K562 (cell line): ENCODE results near the gene NYAP1. TPM values are rescaled to one million over a fixed set of nuclear protein-coding genes. Genes with fewer than 3 reads are reported as not detected.

Experiments used
- ATAC-seq: fragments of 200-7000 bp; cut with Tn5 transposase; 3 replicates; pipeline ENCODE4 v1.9.1; 2020; ENCODE audit warnings: moderate library complexity
- BruUV-seq: library from RNA; stranded (reverse); fragments of 400-500 nt; replicated peaks from 2 replicates; lab custom pipeline; 2021; lab: Mats Ljungman, UMichigan
- CTCF ChIA-PET: fragments of 300-600 bp; formaldehyde crosslinking; extraction: SDS; loops from one replicate; lab custom pipeline; 2021; ENCODE audit warnings: low intra/inter-chr PET ratio; lab: Yijun Ruan, JAX
- POLR2A ChIA-PET: fragments of 300-600, 350-650 bp; sonication (Branson Sonifier 250); formaldehyde crosslinking; extraction: SDS; loops from one replicate; lab custom pipeline; 2021; ENCODE audit warnings: antibody characterized with exemption, inconsistent platforms; lab: Yijun Ruan, JAX
- DNase-seq, 4 experiments: peaks; one replicate each; pipeline versions ENCODE4 v3.0.0 to v3.0.0-alpha.2; 2011 to 2018; ENCODE audit warnings: low spot score in 3 of 4, mixed read lengths in 3 of 4; ENCODE audit errors: extremely low read depth in 1 of 4
- FAIRE-seq: peaks from 2 replicates; lab custom pipeline; 2011; peaks lifted over from hg19 to GRCh38; lab: Jason Lieb, UNC
- H2AFZ ChIP-seq: 2 replicates; pipeline ENCODE4 v1.6.0; 2011; ENCODE audit warnings: low read depth, low read length, control low read depth, inconsistent platforms
- H3K27ac ChIP-seq: fragments of 200-600 bp; 3 replicates; pipeline ENCODE4 v1.8.0; 2011; ENCODE audit warnings: low read depth, mild to moderate bottlenecking, control low read depth, inconsistent platforms, low read length, moderate library complexity, mixed read lengths; ENCODE audit errors: extremely low read depth
- H3K27me3 ChIP-seq, 2 experiments: fragments of 300-600 bp in 1 of 2; 2 replicates in 1 of 2; 3 replicates in 1 of 2; pipeline versions ENCODE4 v1.6.0 to v1.8.0; 2011; ENCODE audit warnings: inconsistent platforms in 2 of 2, low read length in 2 of 2, mild to moderate bottlenecking in 1 of 2, mixed read lengths in 1 of 2, moderate library complexity in 1 of 2; ENCODE audit not compliant: control insufficient read depth in 2 of 2, insufficient read depth in 2 of 2
- H3K36me3 ChIP-seq: fragments of 300-600 bp; 3 replicates; pipeline ENCODE4 v1.8.0; 2011; ENCODE audit warnings: mild to moderate bottlenecking, low read length, inconsistent platforms; ENCODE audit not compliant: control insufficient read depth, insufficient read depth
- H3K4me1 ChIP-seq, 2 experiments: fragments of 200-600 bp in 1 of 2; replicated peaks in 1 of 2; 2 replicates in 1 of 2; 3 replicates in 1 of 2; pipeline versions ENCODE4 v1.5.1 to v1.8.0; 2011; ENCODE audit warnings: inconsistent platforms in 2 of 2, low read length in 2 of 2, mild to moderate bottlenecking in 1 of 2, mixed read lengths in 1 of 2, moderate library complexity in 1 of 2; ENCODE audit not compliant: control insufficient read depth in 2 of 2, insufficient read depth in 2 of 2
- H3K4me2 ChIP-seq: 2 replicates; pipeline ENCODE4 v1.6.1; 2011; ENCODE audit warnings: low read length, control low read depth, inconsistent platforms, mixed read lengths; ENCODE audit not compliant: insufficient read depth
- H3K4me3 ChIP-seq: fragments of 200-600 bp; sonication (generic), shearing (Covaris generic); 2 replicates; pipeline ENCODE4 v1.5.1; 2016; ENCODE audit warnings: control low read depth, inconsistent platforms
- H3K79me2 ChIP-seq: fragments of 200-600 bp; 3 replicates; pipeline ENCODE4 v1.8.0; 2011; ENCODE audit warnings: low read length, inconsistent platforms; ENCODE audit not compliant: control insufficient read depth, insufficient read depth
- H3K9ac ChIP-seq, 2 experiments: 2 replicates each; pipeline versions ENCODE4 v1.6.0 to v1.6.1; 2011; ENCODE audit warnings: low read depth in 2 of 2, low read length in 2 of 2, control low read depth in 1 of 2, inconsistent platforms in 1 of 2, mild to moderate bottlenecking in 1 of 2, mixed read lengths in 1 of 2; ENCODE audit not compliant: insufficient read depth in 1 of 2
- H3K9me1 ChIP-seq: one replicate; pipeline ENCODE4 v1.6.0; 2011; ENCODE audit warnings: inconsistent platforms, mild to moderate bottlenecking, low read length, moderate library complexity; ENCODE audit not compliant: control insufficient read depth, insufficient read depth
- H3K9me3 ChIP-seq: replicated peaks from 2 replicates; pipeline ENCODE4 v1.5.1; 2011; ENCODE audit warnings: low read depth, low read length, inconsistent platforms; ENCODE audit not compliant: control insufficient read depth, insufficient read depth
- H4K20me1 ChIP-seq: replicated peaks from 2 replicates; pipeline ENCODE4 v1.6.1; 2011; ENCODE audit warnings: low read length, inconsistent platforms, mixed read lengths; ENCODE audit not compliant: control insufficient read depth, insufficient read depth
- ATF6 ChIP-seq: sonication (generic); formaldehyde crosslinking; IDR thresholded peaks from 2 replicates; pipeline ENCODE4 v1.4.0; 2020; ENCODE audit warnings: mild to moderate bottlenecking, missing genetic modification reagents
- CXXC5 ChIP-seq: fragments of 250-450 bp; sonication (Bioruptor Pico); IDR thresholded peaks from 2 replicates; pipeline ENCODE4 v1.8.0; 2022; ENCODE audit warnings: inconsistent platforms, mild to moderate bottlenecking, moderate library complexity
- FOSL1 ChIP-seq: fragments of 200-800 bp; sonication (Bioruptor generic); conservative IDR thresholded peaks from 2 replicates; pipeline ENCODE4 v1.6.1; 2016; ENCODE audit warnings: missing genetic modification characterization, missing compliant biosample characterization
- LCOR ChIP-seq: sonication (generic); formaldehyde crosslinking; IDR thresholded peaks from 2 replicates; pipeline ENCODE4 v1.8.0; 2022; ENCODE audit warnings: mild to moderate bottlenecking, missing genetic modification reagents
- MTA2 ChIP-seq: fragments of 450-650 bp; IDR thresholded peaks from 2 replicates; pipeline ENCODE4 v1.6.1; 2016; ENCODE audit warnings: low read depth
- NEUROD1 ChIP-seq: fragments of 150-350 bp; IDR thresholded peaks from 2 replicates; pipeline ENCODE4 v1.6.1; 2014; ENCODE audit warnings: borderline replicate concordance, low read length, low read depth; ENCODE audit not compliant: partially characterized antibody
- PBX2 ChIP-seq, 2 experiments: IDR thresholded peaks in 1 of 2; conservative IDR thresholded peaks in 1 of 2; 2 replicates each; pipeline ENCODE4 v1.6.1; 2016; ENCODE audit warnings: low read depth in 2 of 2, mild to moderate bottlenecking in 1 of 2, missing compliant biosample characterization in 1 of 2, missing genetic modification characterization in 1 of 2, moderate library complexity in 1 of 2
- ZFX ChIP-seq: sonication (generic); formaldehyde crosslinking; IDR thresholded peaks from 2 replicates; pipeline ENCODE4 v1.8.0; 2022; ENCODE audit warnings: mild to moderate bottlenecking, missing genetic modification reagents, moderate library complexity
- ZKSCAN3 ChIP-seq: fragments of 250-450 bp; sonication (Bioruptor Pico); IDR thresholded peaks from 2 replicates; pipeline ENCODE4 v1.4.0; 2020
- ZNF224 ChIP-seq: sonication (generic); formaldehyde crosslinking; IDR thresholded peaks from 2 replicates; pipeline ENCODE4 v1.8.0; 2022; ENCODE audit warnings: mild to moderate bottlenecking, missing genetic modification reagents
- WGBS: fragments of 100-300 bp; shearing (Covaris generic); methylation state at CpG from one replicate; pipeline ENCODE4 v1.1.6; 2016; ENCODE audit warnings: low coverage, mixed read lengths; ENCODE audit not compliant: insufficient coverage; ENCODE audit errors: missing lambda C conversion rate; 5-methylcytosine and 5-hydroxymethylcytosine counted together
- in situ Hi-C: fragments of 300-500 bp; cut with MboI; formaldehyde crosslinking; loops from 4 replicates; pipeline ENCODE4 v1.15.0; 2018; ENCODE audit warnings: inconsistent platforms, mixed read lengths
- intact Hi-C: fragments of 100-400 bp; cut with micrococcal nuclease; formaldehyde crosslinking; loops from 2 replicates; pipeline ENCODE4 v1.14.2; 2022
- polyA plus RNA-seq, 8 experiments: library from polyadenylated mRNA; depleted of rRNA in 4 of 8; stranded (reverse) in 5 of 8; unstranded in 3 of 8; fragments of >200 nt; fragmentation: Nextera tagmentation in 2 of 8; fragmentation: Illumina TruSeq in 1 of 8; extraction: Ambion mirVana in 2 of 8; extraction: Trizol in 1 of 8; gene quantifications; 2 replicates each; pipeline versions ENCODE4 v1.2.1 to v1.2.3, GENCODE V29; 2011 to 2014; ENCODE audit warnings: inconsistent platforms in 1 of 8, missing spikeins in 1 of 8
- total RNA-seq, 7 experiments: library from RNA; depleted of rRNA in 6 of 7; stranded (reverse); fragments of >200 nt in 6 of 7; fragmentation: Illumina TruSeq in 2 of 7; extraction: Trizol in 2 of 7; gene quantifications; 2 replicates each; pipeline versions ENCODE4 v1.2.1 to v1.2.3, GENCODE V29; 2011 to 2021; ENCODE audit warnings: low replicate concordance in 1 of 7
- TF ChIP-seq, protein P1 (sequence below): sonication (generic); formaldehyde crosslinking; IDR thresholded peaks from 2 replicates; pipeline ENCODE4 v1.9.0; 2022; ENCODE audit warnings: mild to moderate bottlenecking, missing genetic modification reagents
- TF ChIP-seq, protein P2 (sequence below), 2 experiments: IDR thresholded peaks; 2 replicates each; pipeline ENCODE4 v1.6.1; 2012; ENCODE audit warnings: improper control_type of control experiment in 2 of 2, low read depth in 2 of 2, low read length in 2 of 2, borderline replicate concordance in 1 of 2

NYAP1 gene
- total and polyA plus RNA-seq, 9 of the 15 experiments (the other 6 are each of a cell fraction or from before 2014, with no cell fraction given), result 0.11 to 0.88 (median 0.22) TPM; not detected in 2

- in situ Hi-C loops (loop anchor here (25.0 kb wide), 1 partner anchor 89 kb away; the partner anchor contains the start of gene SAP25), intact Hi-C loops (no loop called here)
- WGBS, result 21% methylated on average over 14 of the region's 14 CpGs
- Histone ChIP-seq H3K4me3 (peak overlapping the region; percentile 6; the same call in 1 of the 2 replicates), H3K27ac (peak overlapping the region; percentile 77), H2AFZ (peak overlapping the region; percentile 55), H4K20me1 (peaks cover 19% of the 10 kb centered on the region), H3K9me3 (no peaks in the 10 kb centered on the region), H3K36me3 (peaks cover 76% of the 10 kb centered on the region), H3K4me2 (peak overlapping the region; percentile 67), H3K27me3 (no peaks in the 10 kb centered on the region), H3K4me1 (peaks cover 41 to 69% of the 10 kb centered on the region in 2 experiments), H3K9ac (peak overlapping the region; percentile 26 to 77; a peak in 3 of 4 replicates), H3K9me1 (peaks cover 6% of the 10 kb centered on the region), H3K79me2 (peaks cover 49% of the 10 kb centered on the region)
- peak; percentile 46 for ATAC-seq
- FAIRE-seq, result peak; percentile 93
- BruUV-seq, result no TSS peak
- ChIA-PET CTCF (interaction anchor here (0.7 kb wide), 2 partner anchors 91 to 100 kb away, joined by 3 to 6 read pairs; no protein-coding TSS in a partner anchor), POLR2A (interaction anchor here (0.6 to 0.9 kb wide), 4 partner anchors 11 to 355 kb away, joined by 3 to 4 read pairs (median 3); partner anchors contain the start of gene FBXO24)
- peak; percentile 88 to 90 (median 88) for DNase-seq
- TF ChIP-seq MTA2, result peak; percentile 36
- no peak for TF ChIP-seq PBX2 (CRISPR knock-in tag; IDR thresholded peaks at IDR 0.05; ENCODE audit: low read depth)
- no peak for TF ChIP-seq PBX2 (tag; conservative IDR thresholded peaks at IDR 0.05; ENCODE audit: low read depth)
- TF ChIP-seq NEUROD1, result no peak
- TF ChIP-seq, protein P1, sequence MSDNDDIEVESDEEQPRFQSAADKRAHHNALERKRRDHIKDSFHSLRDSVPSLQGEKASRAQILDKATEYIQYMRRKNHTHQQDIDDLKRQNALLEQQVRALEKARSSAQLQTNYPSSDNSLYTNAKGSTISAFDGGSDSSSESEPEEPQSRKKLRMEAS (CRISPR knock-in tag), result no peak
- TF ChIP-seq ATF6 (CRISPR knock-in tag), result no peak
- TF ChIP-seq LCOR (CRISPR knock-in tag), result peak; percentile 86
- no peak for TF ChIP-seq ZFX (CRISPR knock-in tag)
- peak; percentile 87 for TF ChIP-seq FOSL1 (tag)
- no peak for TF ChIP-seq ZNF224
- TF ChIP-seq, protein P2, sequence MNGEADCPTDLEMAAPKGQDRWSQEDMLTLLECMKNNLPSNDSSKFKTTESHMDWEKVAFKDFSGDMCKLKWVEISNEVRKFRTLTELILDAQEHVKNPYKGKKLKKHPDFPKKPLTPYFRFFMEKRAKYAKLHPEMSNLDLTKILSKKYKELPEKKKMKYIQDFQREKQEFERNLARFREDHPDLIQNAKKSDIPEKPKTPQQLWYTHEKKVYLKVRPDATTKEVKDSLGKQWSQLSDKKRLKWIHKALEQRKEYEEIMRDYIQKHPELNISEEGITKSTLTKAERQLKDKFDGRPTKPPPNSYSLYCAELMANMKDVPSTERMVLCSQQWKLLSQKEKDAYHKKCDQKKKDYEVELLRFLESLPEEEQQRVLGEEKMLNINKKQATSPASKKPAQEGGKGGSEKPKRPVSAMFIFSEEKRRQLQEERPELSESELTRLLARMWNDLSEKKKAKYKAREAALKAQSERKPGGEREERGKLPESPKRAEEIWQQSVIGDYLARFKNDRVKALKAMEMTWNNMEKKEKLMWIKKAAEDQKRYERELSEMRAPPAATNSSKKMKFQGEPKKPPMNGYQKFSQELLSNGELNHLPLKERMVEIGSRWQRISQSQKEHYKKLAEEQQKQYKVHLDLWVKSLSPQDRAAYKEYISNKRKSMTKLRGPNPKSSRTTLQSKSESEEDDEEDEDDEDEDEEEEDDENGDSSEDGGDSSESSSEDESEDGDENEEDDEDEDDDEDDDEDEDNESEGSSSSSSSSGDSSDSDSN (IDR thresholded peaks at IDR 0.05; ENCODE audit: borderline replicate concordance in 1 of 2, low read depth in 2 of 2, low read length in 2 of 2), result peak in 1 of 2 experiments; percentile 97; a peak in 3 of 4 replicates
- TF ChIP-seq ZKSCAN3, result no peak
- 0 out of 2 replicates have a peak, but pooled peaks have one; percentile 26 for TF ChIP-seq CXXC5 (CRISPR knock-in tag)
These were observed 10.8 kb upstream of the NYAP1 start for GRCh38 chr7:100472854-100473499.
